ENCODE data around the gene C22orf42.
"Not testable (repeated sequence)": the region's sequence is repeated elsewhere in the genome, so short reads cannot be mapped to it uniquely, and the experiment has no call there.

C22orf42 gene

DNA sequence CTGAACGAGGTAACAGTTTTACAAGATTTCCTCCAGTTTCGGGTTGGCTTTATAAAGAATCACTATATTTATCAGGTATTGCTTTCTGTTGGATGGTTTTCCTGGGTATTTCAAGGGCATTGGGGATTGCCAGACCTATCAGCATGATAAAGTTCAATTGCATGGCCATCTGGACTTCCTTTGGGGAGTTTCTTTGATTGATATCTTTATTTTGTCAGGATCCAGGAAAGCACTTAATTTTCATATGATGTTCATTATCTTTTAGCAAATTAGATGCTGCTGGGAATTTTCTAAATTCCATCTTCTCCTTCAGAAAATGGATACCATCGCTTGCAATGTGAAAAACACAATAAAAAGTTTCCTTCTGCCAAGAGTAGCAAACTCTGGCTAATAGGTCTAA lies 24.5 kb upstream of the C22orf42 start:
- DNase-seq: no peak

GRCh38 chr22:32181043-32181442 lies 21.9 kb upstream of the C22orf42 start:
- no peak for DNase-seq

- DNase-seq: no peak
Observed at GRCh38 chr22:32177221-32177765, 18.2 kb upstream of the C22orf42 start.

GRCh38 chr22:32175683-32176644 lies 16.9 kb upstream of the C22orf42 start:
- no peak for DNase-seq

DNA sequence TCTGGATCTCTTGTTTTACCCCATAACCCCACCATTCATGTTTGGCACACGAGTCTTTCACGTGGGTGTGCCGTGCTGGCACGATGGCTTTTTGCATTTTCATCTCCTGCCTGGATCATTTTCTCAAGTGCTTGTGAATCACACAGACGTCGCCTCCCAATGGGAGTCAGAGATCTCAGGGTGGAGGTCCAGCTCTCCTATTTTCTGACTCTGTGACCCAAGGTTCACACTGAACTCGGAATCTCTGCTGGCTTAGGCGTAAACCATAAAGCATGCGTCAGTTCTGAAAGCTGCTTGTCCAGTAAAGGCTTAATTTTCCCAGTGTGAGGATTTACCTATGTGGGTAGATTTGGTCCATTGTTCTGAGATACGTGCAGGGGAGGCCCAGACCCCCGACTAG lies 16.0 kb upstream of the C22orf42 start:
- no peak for DNase-seq

DNA sequence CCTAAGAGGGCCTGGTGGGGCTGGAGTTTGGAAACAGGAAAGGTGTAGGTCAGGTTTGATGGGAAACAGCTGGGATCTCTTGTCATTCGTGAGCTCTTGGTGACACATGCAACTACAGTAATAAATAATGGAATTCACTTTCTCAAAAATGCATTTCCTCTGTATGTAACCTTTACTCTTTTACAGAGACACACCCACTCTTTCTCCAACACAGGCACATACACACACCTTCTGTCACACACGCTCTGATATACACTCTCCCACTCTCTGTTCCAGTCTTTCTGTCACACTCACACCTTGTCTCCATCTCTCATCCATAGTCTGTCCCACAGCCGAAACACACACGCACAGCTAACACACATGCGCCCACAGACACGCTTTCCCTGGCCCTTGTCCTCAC lies 6.6 kb upstream of the C22orf42 start:
- DNase-seq: no peak

- DNase-seq: no peak
Observed at GRCh38 chr22:32164075-32164860, 5.2 kb upstream of the C22orf42 start.

GRCh38 chr22:32160411-32160810 lies 1.3 kb upstream of the C22orf42 start:
- DNase-seq: not testable (repeated sequence)

- DNase-seq: not testable (repeated sequence)
Observed at GRCh38 chr22:32157632-32158031, 1.5 kb downstream of the C22orf42 start.

DNA sequence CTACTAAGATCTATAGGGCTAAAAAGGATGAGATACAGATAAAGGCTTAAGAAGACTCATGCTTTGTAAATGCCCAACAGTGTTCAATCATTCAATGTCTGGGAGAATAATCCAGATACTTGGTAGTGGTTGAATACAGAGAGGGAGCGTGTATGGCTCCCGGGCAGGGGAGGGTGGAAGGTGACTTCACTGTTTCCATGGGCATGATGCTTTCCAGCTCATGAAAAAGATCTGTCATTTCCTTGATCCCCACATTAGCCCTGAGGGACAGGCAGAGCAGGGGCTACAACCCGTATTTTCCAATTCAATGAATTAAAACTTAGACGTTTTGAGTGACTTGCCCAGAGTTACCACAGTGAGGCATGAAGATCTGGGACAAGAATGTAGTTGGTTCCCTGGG lies 4.4 kb downstream of the C22orf42 start:
- not testable (repeated sequence) for DNase-seq

- not testable (repeated sequence) for DNase-seq
Observed at GRCh38 chr22:32151641-32152040, 7.5 kb downstream of the C22orf42 start.

DNA sequence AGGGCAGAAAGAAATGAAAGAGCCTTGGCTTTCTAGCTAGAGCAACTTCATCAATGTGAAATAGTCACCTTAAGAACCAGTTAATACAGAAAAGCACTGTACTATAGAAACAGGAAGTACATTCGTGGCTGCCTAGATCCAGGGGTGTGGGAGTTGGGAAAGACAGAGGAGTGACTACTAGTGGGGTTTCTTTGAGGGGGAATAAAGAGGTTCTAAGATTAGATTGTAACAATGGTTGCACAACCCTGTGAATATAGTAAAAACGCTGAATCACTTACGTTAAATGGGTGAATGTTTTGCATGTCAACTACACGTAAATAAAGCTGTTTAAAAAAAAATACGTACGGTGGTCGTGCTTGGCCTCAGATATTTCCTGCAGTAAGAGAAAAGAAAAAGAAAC lies 8.5 kb downstream of the C22orf42 start:
- DNase-seq: not testable (repeated sequence)

DNA sequence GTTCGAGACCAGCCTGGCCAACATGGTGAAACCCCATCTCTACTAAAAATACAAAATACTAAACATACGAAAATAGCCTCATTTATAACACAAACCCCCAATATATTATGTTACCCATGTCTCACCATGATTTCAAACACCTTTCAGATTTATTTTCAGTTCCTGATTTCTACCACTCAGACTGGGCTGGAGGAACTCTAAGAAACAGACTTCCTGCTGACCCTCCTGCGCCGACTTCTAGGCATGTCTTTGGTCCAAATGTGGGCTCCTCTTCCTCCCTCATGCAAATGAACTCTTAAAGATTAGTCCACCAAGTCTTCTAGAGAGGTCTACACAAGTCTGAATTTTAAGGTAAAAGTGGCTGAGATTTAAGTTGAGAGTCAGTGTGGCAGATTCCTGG lies 10.7 kb downstream of the C22orf42 start:
- DNase-seq: not testable (repeated sequence)

DNA sequence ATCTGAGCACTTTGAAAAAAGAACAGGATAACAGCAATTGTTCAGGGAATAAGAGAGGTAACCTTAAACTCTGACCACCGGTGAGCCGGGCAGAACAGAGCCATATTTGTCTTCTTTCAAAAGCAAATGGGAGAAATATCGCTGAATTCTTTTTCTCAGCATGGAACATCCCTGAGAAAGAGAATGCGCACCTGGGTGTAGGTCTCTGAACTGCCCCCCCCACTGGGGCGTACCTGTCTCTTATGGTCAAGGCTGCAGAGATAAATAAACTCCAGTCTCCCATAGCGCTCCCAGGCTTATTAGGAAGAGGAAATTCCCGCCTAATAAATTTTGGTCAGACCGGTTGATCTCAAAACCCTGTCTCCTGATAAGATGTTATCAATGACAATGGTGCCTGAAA lies 12.0 kb downstream of the C22orf42 start:
- DNase-seq: not testable (repeated sequence)

- no peak for DNase-seq
Observed at GRCh38 chr22:32144496-32145274, 14.4 kb downstream of the C22orf42 start.

DNA sequence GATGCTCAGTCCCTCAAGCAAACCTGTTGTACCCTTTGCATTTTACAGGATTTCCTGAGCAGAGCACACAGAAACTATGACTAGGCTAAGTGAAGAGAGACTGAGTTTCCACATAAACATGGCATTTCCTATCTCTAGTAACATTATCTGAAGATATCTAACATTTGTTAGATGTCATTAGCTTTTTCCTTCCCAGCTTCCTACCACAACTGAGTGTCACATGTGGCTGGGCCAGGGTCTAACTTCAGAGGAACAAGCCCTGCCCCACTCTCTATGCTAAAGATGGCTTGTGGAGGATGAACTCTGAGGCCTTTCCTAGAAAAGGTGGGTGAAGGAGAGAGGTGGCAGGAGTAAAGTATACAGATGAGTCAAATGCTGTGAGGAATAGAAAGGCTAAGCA lies 16.5 kb downstream of the C22orf42 start:
- DNase-seq: no peak

- not testable (repeated sequence) for DNase-seq
Observed at GRCh38 chr22:32140688-32141087, 18.4 kb downstream of the C22orf42 start.

GRCh38 chr22:32138576-32138975 lies 20.5 kb downstream of the C22orf42 start:
- DNase-seq: not testable (repeated sequence)

- peak; percentile 43 for DNase-seq
Observed at GRCh38 chr22:32137731-32138324, 21.3 kb downstream of the C22orf42 start.

DNA sequence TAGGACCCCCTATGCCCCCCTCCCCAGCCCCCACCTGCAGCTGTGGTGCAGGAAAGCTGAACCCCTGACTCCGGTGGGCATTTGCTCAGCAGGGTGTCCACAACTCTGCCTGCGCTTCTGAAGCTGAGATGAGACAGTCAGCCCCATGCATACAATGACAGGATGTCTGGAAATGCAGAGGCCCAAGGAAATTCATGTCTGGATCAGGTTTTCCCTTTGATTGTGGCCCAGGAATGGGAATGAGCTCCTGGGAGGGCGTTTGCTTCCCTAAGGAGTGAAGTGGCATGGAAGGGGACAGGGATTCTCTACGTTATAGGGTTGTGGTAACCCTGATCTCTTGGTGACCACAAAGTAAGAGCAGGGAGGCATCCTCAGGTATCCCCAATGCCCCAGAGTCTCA lies 22.2 kb downstream of the C22orf42 start:
- not testable (repeated sequence) for DNase-seq

- not testable (repeated sequence) for DNase-seq
Observed at GRCh38 chr22:32135958-32136357, 23.1 kb downstream of the C22orf42 start.

DNA sequence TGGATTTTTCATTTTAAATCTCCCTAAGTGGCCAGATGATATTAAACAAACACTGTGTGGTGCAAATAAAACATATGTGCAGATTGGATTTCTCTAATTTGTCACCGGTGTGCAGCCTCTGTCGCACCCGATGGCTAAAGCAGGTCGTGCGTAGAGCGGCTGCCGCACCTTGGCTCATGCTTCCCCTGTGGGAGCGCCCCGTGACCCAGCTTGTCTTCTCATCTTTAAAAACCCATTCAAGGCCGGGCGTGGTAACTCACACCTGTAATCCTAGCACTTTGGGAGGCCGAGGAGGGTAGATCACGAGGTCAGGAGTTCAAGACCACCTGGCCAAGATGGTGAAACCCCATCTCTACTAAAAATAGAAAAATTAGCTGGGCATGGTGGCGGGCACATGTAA lies 24.3 kb downstream of the C22orf42 start:
- DNase-seq: not testable (repeated sequence)

Measured in activated CD4-positive, CD25-positive, alpha-beta regulatory T cell treated with anti-CD3 and anti-CD28 coated beads, Interleukin-2, amount 50 U/mL, for 72 hours (primary cell).